GM12892 (cell line): ENCODE results near the gene PSPN.

Experiments
- POLR2A ChIP-seq: IDR thresholded peaks from 2 replicates; pipeline ENCODE4 v1.6.1; 2011; ENCODE audit warnings: low read depth, low read length, control low read depth
- POLR2AphosphoS5 ChIP-seq: IDR thresholded peaks from 2 replicates; pipeline ENCODE4 v1.6.1; 2011; ENCODE audit warnings: low read depth, low read length, control low read depth
- TAF1 ChIP-seq: IDR thresholded peaks from 2 replicates; pipeline ENCODE4 v1.6.1; 2011; ENCODE audit warnings: low read depth, mild to moderate bottlenecking, control low read depth, low read length, borderline replicate concordance

- TF ChIP-seq POLR2AphosphoS5 (no peak), POLR2A (no peak), TAF1 (no peak)
Observed at GRCh38 chr19:6418562-6418932, 42.8 kb upstream of the PSPN start.
